CMK (cell line): ENCODE data around the gene CFAP97D2.
"Not testable (repeated sequence)": the region's sequence is repeated elsewhere in the genome, so short reads cannot be mapped to it uniquely, and the experiment has no call there.

ENCODE experiments used
- DNase-seq: peaks from one replicate; pipeline ENCODE4 v3.0.0-alpha.2; 2010; ENCODE audit warnings: low read depth

Gene CFAP97D2

GRCh38 chr13:114236227-114236626 is 57.2 kb downstream of the CFAP97D2 start:
- no peak for DNase-seq

DNA sequence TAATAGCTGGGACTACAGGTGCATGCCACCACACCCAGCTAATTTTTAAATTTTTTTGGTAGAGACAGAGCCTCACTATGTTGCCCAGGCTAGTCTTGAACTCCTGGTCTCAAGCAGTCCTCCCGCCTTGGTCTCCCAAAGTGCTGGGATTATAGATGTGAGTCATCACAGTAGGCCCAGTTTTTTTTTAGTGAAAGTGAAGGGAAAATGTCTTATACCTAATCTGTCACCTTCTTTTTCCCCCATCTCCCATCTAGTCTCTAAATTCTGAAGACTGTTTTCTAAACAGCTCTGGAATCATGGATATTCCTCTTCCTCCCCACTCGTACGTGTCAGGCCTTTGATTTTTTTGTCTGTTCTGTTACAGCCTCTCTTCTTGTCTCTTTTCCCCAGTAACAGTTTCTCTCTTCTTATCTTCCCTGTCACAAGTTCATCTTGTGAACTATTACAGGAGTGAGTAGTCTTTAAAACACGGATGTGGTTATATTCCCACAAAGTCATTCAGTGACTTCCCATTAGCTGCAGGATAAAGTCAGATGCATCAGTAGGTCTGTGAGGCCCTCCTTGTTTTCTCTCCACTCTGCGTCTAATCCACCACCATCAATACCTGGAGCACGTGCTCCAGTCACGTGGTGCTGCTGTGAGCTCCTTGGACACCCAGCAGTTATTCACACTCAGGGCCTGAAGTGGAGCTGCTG is 58.5 kb downstream of the CFAP97D2 start:
- no peak for DNase-seq

DNA sequence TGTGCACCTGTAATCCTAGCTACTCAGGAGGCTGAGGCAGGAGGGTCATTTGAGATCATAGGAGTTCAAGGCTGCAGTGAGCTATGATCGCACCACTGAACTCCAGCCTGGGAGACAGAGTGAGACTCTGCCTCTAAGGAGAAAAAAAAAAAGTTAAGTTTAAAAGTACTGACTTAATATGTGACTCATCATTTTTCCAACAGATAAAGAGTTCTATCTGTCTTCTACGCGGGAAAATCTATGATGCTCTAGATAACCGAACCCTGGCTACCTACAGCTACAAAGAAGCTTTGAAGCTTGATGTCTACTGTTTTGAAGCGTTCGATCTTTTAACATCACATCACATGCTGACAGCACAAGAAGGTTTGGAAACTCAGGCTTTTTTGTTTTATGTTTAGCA is 62.9 kb downstream of the CFAP97D2 start:
- no peak for DNase-seq

- DNase-seq: no peak
Measured at GRCh38 chr13:114243971-114244370, 64.9 kb downstream of the CFAP97D2 start.

DNA sequence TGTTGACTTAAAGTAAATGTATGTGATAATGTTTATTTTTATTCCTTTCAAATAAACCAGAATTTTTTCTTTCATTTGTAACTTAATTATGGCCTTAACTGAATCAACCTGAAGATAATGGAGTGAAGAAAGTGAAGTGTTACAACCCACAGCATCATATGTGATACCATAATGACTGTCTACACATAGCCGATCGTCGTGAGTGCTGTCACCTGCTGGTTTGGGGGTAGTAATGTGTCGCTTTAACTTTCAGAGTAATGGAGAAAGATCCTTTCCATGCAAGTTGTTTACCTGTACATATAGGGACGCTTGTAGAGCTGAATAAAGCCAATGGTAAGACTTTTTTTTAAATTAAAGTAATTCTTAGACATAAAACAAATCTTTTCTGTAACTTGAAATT is 65.6 kb downstream of the CFAP97D2 start:
- DNase-seq: no peak

DNA sequence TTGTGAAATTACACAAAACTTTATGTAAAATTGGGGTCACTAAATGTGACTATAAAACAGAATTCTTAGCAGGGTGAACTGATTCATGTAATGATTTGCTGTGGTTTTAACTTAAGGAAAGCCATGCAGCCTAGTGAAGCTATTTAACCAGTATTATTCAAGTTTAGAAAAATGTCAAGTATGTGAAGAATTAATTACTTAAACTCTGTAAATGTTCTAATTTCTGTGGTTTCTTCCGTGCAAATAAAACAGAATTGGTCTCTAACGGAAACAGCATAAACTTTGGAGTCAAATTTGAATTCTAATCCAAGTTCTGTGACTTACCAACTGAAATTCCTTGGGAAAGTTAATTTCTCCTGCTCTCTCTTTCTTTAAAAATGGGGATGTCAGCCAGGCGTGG is 69.0 kb downstream of the CFAP97D2 start:
- no peak for DNase-seq

DNA sequence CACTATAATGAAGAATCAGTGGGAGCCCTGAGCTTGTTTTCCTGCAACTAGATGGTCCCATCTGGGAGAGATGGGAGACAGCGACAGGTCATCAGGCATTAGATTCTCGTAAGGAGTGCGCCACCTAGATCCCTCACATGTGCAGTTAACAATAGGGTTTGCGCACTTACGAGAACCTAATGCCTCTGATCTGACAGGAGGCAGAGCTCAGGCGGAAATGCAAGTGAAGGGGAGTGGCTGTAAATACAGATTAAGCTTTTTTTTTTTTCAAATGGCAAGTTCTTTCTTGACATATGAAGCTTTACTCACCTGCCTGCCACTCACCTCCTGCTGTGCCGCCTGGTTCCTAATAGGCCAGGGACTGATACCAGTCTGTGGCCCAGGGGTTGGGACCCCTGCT is 70.0 kb downstream of the CFAP97D2 start:
- no peak for DNase-seq

DNA sequence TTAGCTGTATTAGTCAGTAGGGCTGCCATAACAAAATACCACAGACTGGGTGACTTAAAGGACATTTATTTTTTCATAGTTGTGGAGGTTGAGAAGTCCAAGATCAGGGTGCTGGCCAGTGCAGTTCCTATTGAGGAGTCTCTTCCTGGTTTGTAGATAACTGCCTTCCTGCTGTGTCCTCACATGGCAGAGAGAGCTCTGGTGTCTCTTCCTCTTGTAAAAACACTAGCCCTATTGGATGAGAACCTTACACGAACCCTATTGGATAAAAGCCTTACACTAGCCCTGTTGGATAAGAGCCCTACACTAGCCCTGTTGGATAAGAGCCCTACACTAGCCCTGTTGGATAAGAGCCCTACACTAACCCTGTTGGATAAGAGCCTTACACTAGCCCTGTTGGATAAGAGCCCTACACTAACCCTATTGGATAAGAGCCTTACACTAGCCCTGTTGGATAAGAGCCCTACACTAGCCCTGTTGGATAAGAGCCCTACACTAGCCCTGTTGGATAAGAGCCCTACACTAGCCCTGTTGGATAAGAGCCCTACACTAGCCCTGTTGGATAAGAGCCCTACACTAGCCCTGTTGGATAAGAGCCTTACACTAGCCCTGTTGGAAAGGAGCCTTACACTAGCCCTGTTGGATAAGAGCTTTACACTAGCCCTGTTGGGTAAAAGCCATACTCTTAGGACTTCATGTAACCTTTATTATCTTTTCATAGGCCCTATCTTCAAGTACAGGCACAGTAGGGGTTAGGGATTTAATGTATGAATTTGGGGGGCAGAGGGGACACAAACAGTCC is 72.8 kb downstream of the CFAP97D2 start:
- not testable (repeated sequence) for DNase-seq

GRCh38 chr13:114256547-114256946 is 77.5 kb downstream of the CFAP97D2 start:
- no peak for DNase-seq

- DNase-seq: no peak
Measured at GRCh38 chr13:114257014-114257413, 78.0 kb downstream of the CFAP97D2 start.

DNA sequence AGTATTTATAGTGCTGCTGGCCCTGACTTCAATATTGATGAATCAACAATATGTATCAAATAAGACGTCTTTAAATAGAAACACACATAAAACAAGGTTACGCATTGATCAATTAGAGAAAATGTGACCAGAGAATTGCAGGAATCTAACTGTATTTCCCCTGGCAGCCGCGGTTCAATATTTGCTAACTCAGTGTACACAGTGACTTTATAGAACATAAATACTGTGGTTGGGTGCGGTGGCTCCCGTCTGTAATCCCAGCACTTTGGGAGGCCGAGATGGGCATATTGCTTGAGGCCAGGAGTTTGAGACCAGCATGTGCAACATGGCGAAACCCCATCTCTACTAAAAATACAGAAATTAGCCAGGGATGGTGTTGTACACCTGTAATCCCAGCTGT is 79.5 kb downstream of the CFAP97D2 start:
- DNase-seq: no peak

GRCh38 chr13:114259374-114259773 is 80.3 kb downstream of the CFAP97D2 start:
- DNase-seq: no peak

DNA sequence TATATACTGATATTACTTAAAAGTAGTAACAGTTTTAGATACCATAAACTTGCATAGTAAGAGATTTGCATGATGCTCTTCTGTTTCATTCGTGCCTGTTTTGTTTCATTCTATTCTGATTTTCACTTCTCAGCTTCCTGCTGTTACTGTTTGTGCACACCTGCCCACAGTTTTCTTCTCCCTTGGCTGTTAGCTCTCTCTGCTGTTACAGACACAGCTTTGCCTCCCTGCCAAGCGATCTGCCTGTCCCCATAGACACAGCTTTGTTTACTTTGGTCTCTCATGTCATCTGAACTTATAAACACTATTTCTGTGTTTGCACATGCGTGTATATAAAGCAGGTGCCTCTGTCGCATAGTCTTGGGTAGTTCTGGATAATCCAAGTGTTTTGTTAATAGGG is 80.9 kb downstream of the CFAP97D2 start:
- no peak for DNase-seq

- no peak for DNase-seq
Measured at GRCh38 chr13:114260814-114261213, 81.8 kb downstream of the CFAP97D2 start.

- no peak for DNase-seq
Measured at GRCh38 chr13:114261328-114261965, 82.4 kb downstream of the CFAP97D2 start.

DNA sequence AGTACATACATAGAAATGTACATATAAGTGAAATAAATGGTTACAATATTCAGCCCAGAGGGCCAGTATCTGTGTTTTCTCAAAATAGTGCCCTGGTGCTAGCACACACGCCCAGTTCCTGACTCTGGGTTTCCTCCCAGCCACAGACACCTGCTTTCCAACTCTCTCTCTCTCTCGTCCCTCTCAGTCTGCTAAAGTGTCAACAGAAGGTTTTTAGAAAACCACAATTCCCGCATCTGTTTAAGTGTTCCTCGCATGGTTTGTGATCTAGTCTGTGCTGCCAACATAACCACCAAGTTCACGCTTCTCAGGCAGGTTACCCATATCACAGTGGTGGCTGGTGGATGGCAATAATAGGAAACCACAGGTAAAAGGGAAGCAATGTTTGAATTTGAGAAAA is 84.5 kb downstream of the CFAP97D2 start:
- no peak for DNase-seq

- DNase-seq: not testable (repeated sequence)
Measured at GRCh38 chr13:114264313-114264712, 85.3 kb downstream of the CFAP97D2 start.

GRCh38 chr13:114264886-114265611 is 86.0 kb downstream of the CFAP97D2 start:
- no peak for DNase-seq

- DNase-seq: no peak
Measured at GRCh38 chr13:114266241-114266640, 87.2 kb downstream of the CFAP97D2 start.

DNA sequence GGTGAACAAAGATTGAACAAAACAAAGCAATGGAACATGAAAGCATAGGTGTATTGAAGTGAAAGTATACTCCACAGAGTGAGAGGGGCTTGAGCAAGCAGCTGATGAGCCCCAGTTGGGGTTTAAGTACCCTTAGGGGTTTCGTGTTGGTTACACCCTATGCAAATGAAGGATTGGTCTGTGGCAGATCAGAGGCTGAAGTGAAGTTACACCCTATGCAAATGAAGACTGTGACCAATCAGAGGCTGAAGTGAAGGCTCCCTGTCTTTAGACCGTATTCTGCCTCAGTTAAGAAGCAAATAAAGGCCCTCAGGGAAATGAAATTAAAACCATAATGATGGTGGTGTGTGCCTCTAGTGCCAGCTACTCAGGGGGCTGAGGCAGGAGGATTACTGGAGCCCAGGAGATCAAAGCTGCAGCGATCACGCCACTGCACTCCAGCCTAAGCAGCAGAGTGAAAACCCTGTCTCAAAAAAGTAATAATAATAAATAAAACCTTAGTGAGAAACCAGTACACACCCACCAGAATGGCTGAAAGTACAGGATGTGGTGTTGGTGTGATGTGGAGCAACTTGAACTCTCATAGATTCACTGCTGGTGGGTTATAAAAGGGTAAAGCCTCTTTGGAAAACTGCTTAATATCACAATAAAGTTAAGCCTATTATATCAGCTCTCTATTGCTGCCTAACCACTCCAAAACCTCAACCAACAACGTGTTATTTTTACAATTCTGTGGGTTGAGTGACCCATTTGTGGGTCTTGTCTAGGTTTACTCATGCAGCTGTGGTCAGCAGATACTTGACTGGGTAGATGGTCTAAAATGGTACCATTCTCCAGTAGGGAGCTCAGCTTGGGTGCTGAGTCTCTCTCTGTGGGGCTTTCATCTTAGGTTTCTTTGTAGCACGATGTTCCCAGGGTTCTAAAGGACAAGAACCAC is 89.6 kb downstream of the CFAP97D2 start:
- DNase-seq: no peak

DNA sequence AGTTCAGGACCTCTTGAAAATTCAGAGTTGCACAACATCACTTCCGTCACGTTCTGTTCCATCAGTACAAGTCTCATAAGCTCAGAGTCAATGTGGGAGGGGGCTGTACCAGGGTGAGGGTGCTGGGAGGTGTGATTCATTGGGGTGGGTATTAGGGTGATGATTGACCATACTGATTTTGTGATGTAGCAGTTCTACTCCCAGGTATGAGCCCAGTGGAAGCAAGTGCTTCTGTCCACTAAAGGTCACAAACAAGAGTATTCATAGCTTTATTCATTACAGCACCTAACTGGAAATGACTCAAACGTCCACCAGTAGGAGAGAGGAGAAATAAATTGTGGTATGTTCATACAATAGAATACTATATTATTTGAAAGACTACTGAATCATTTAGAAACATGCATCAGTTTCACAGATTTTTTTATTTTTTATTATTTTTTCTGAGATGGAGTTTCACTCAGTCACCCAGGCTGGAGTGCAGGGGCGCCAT is 90.3 kb downstream of the CFAP97D2 start:
- no peak for DNase-seq
